Activated naive CD8-positive, alpha-beta T cell treated with anti-CD3 and anti-CD28 coated beads, Interleukin-2, amount 10 ng/mL, durations not matched to agents 7 days and 5 days (primary cell): ENCODE measurements around the gene BARHL1. TPM values are rescaled to one million over a fixed set of nuclear protein-coding genes. Genes with fewer than 3 reads are reported as not detected.

Source experiments
- ATAC-seq: fragments of 150-1000 bp; cut with Tn5 transposase; one replicate; pipeline ENCODE4 v1.10.0; 2021; ENCODE audit warnings: low read depth, moderate library complexity
- POLR2A ChIA-PET: fragments of 350-600 bp; sonication (Branson Sonifier 250); formaldehyde crosslinking; loops from one replicate; lab custom pipeline; 2021; ENCODE audit warnings: antibody characterized with exemption; lab: Charles Lee
- DNase-seq: peaks from one replicate; pipeline ENCODE4 v3.0.0; 2021
- H3K27ac Mint-ChIP-seq: one replicate; pipeline ENCODE4 v1.8.0; 2022; ENCODE audit warnings: mild to moderate bottlenecking, mixed read lengths
- H3K27me3 Mint-ChIP-seq: one replicate; pipeline ENCODE4 v1.8.0; 2022; ENCODE audit warnings: mild to moderate bottlenecking, moderate library complexity, mixed read lengths
- H3K36me3 Mint-ChIP-seq: one replicate; pipeline ENCODE4 v1.8.0; 2021; ENCODE audit warnings: mild to moderate bottlenecking, mixed read lengths
- H3K4me1 Mint-ChIP-seq: one replicate; pipeline ENCODE4 v1.8.0; 2021; ENCODE audit warnings: mixed read lengths
- H3K4me3 Mint-ChIP-seq: one replicate; pipeline ENCODE4 v1.8.0; 2022; ENCODE audit warnings: mild to moderate bottlenecking, moderate library complexity, mixed read lengths
- H3K9me3 Mint-ChIP-seq: one replicate; pipeline ENCODE4 v1.8.0; 2021; ENCODE audit warnings: mixed read lengths
- total RNA-seq, 2 experiments: library from RNA; stranded (reverse); gene quantifications; one replicate each; pipeline ENCODE4 v1.2.3, GENCODE V29; 2021

BARHL1 gene
- total RNA-seq, 2 experiments from 2014 or later: not detected

- DNase-seq (no peak), ATAC-seq (no peak)
- no peaks in the 10 kb centered on the region for H3K36me3 Mint-ChIP-seq
- H3K9me3 Mint-ChIP-seq: no peaks in the 10 kb centered on the region
- H3K4me1 Mint-ChIP-seq: peaks cover 5% of the 10 kb centered on the region
- POLR2A ChIA-PET: no interaction called here
- peaks cover 27% of the 10 kb centered on the region for H3K27me3 Mint-ChIP-seq
- no peak overlapping the region for H3K27ac Mint-ChIP-seq
- H3K4me3 Mint-ChIP-seq: no peak overlapping the region
Observed at GRCh38 chr9:132547436-132547835, 35.0 kb upstream of the BARHL1 start.

GRCh38 chr9:132547976-132548730 is 34.3 kb upstream of the BARHL1 start:
- peaks cover 5% of the 10 kb centered on the region for H3K4me1 Mint-ChIP-seq
- peaks cover 27% of the 10 kb centered on the region for H3K27me3 Mint-ChIP-seq
- H3K9me3 Mint-ChIP-seq: no peaks in the 10 kb centered on the region
- no peak for DNase-seq
- H3K4me3 Mint-ChIP-seq: no peak overlapping the region
- H3K36me3 Mint-ChIP-seq: no peaks in the 10 kb centered on the region
- no peak for ATAC-seq
- no peak overlapping the region for H3K27ac Mint-ChIP-seq
- POLR2A ChIA-PET: interaction anchor here (0.6 kb wide), 1 partner anchor 142 kb away, joined by 3 read pairs; no protein-coding TSS in a partner anchor

- Mint-ChIP-seq H3K4me3 (no peak overlapping the region), H3K9me3 (no peaks in the 10 kb centered on the region), H3K4me1 (peaks cover 5% of the 10 kb centered on the region), H3K36me3 (no peaks in the 10 kb centered on the region), H3K27me3 (peaks cover 27% of the 10 kb centered on the region), H3K27ac (no peak overlapping the region)
- ATAC-seq (no peak), DNase-seq (no peak)
- POLR2A ChIA-PET: interaction anchor here (0.6 kb wide), 1 partner anchor 143 kb away, joined by 3 read pairs; no protein-coding TSS in a partner anchor
Observed at GRCh38 chr9:132548751-132549640, 33.4 kb upstream of the BARHL1 start.

- H3K4me1 Mint-ChIP-seq: no peaks in the 10 kb centered on the region
- no peak for DNase-seq
- no peaks in the 10 kb centered on the region for H3K36me3 Mint-ChIP-seq
- POLR2A ChIA-PET: no interaction called here
- no peak for ATAC-seq
- no peaks in the 10 kb centered on the region for H3K9me3 Mint-ChIP-seq
- H3K27ac Mint-ChIP-seq: no peak overlapping the region
- peaks cover 13% of the 10 kb centered on the region for H3K27me3 Mint-ChIP-seq
- no peak overlapping the region for H3K4me3 Mint-ChIP-seq
Observed at GRCh38 chr9:132551556-132551955, 30.9 kb upstream of the BARHL1 start.

- no peak for ATAC-seq
- H3K36me3 Mint-ChIP-seq: no peaks in the 10 kb centered on the region
- no peak overlapping the region for H3K4me3 Mint-ChIP-seq
- no peak overlapping the region for H3K27ac Mint-ChIP-seq
- H3K9me3 Mint-ChIP-seq: no peaks in the 10 kb centered on the region
- H3K27me3 Mint-ChIP-seq: peaks cover 10% of the 10 kb centered on the region
- POLR2A ChIA-PET: no interaction called here
- DNase-seq: no peak
- no peaks in the 10 kb centered on the region for H3K4me1 Mint-ChIP-seq
Observed at GRCh38 chr9:132552041-132552440, 30.4 kb upstream of the BARHL1 start.

GRCh38 chr9:132554755-132555154 is 27.7 kb upstream of the BARHL1 start:
- peaks cover 3% of the 10 kb centered on the region for H3K9me3 Mint-ChIP-seq
- H3K4me3 Mint-ChIP-seq: no peak overlapping the region
- DNase-seq (no peak), ATAC-seq (no peak)
- H3K27ac Mint-ChIP-seq: no peak overlapping the region
- POLR2A ChIA-PET: no interaction called here
- H3K4me1 Mint-ChIP-seq: no peaks in the 10 kb centered on the region
- peaks cover 3% of the 10 kb centered on the region for H3K27me3 Mint-ChIP-seq
- no peaks in the 10 kb centered on the region for H3K36me3 Mint-ChIP-seq

GRCh38 chr9:132555528-132555927 is 26.9 kb upstream of the BARHL1 start:
- no peak for DNase-seq
- Mint-ChIP-seq H3K36me3 (no peaks in the 10 kb centered on the region), H3K4me1 (peaks cover under 1% of the 10 kb centered on the region), H3K27me3 (peaks cover 5% of the 10 kb centered on the region), H3K9me3 (peaks cover 3% of the 10 kb centered on the region), H3K4me3 (no peak overlapping the region), H3K27ac (no peak overlapping the region)
- POLR2A ChIA-PET: no interaction called here
- ATAC-seq: no peak

- H3K27ac Mint-ChIP-seq: no peak overlapping the region
- peaks cover 9% of the 10 kb centered on the region for H3K27me3 Mint-ChIP-seq
- no peaks in the 10 kb centered on the region for H3K36me3 Mint-ChIP-seq
- peaks cover 3% of the 10 kb centered on the region for H3K9me3 Mint-ChIP-seq
- H3K4me3 Mint-ChIP-seq: no peak overlapping the region
- DNase-seq (no peak), ATAC-seq (no peak)
- POLR2A ChIA-PET: no interaction called here
- peaks cover 3% of the 10 kb centered on the region for H3K4me1 Mint-ChIP-seq
Observed at GRCh38 chr9:132556235-132556634, 26.2 kb upstream of the BARHL1 start.

- Mint-ChIP-seq H3K36me3 (no peaks in the 10 kb centered on the region), H3K9me3 (peaks cover 3% of the 10 kb centered on the region), H3K4me3 (no peak overlapping the region), H3K4me1 (peaks cover 3% of the 10 kb centered on the region), H3K27ac (no peak overlapping the region), H3K27me3 (peaks cover 10% of the 10 kb centered on the region)
- POLR2A ChIA-PET: no interaction called here
- ATAC-seq (no peak), DNase-seq (no peak)
Observed at GRCh38 chr9:132556714-132557113, 25.7 kb upstream of the BARHL1 start.

- DNase-seq: no peak
- Mint-ChIP-seq H3K9me3 (peaks cover 3% of the 10 kb centered on the region), H3K27ac (no peak overlapping the region), H3K27me3 (peaks cover 11% of the 10 kb centered on the region), H3K4me1 (peaks cover 3% of the 10 kb centered on the region), H3K36me3 (no peaks in the 10 kb centered on the region), H3K4me3 (no peak overlapping the region)
- no peak for ATAC-seq
- POLR2A ChIA-PET: no interaction called here
Observed at GRCh38 chr9:132557159-132557558, 25.2 kb upstream of the BARHL1 start.

- H3K9me3 Mint-ChIP-seq: peaks cover 3% of the 10 kb centered on the region
- H3K27me3 Mint-ChIP-seq: peaks cover 29% of the 10 kb centered on the region
- POLR2A ChIA-PET: no interaction called here
- H3K36me3 Mint-ChIP-seq: no peaks in the 10 kb centered on the region
- no peak overlapping the region for H3K4me3 Mint-ChIP-seq
- DNase-seq: no peak
- no peak for ATAC-seq
- H3K27ac Mint-ChIP-seq: no peak overlapping the region
- H3K4me1 Mint-ChIP-seq: peaks cover 3% of the 10 kb centered on the region
Observed at GRCh38 chr9:132559711-132560110, 22.7 kb upstream of the BARHL1 start.

GRCh38 chr9:132560616-132561202 is 21.7 kb upstream of the BARHL1 start:
- H3K9me3 Mint-ChIP-seq: peaks cover 3% of the 10 kb centered on the region
- peaks cover 3% of the 10 kb centered on the region for H3K4me1 Mint-ChIP-seq
- H3K36me3 Mint-ChIP-seq: no peaks in the 10 kb centered on the region
- H3K27me3 Mint-ChIP-seq: peaks cover 29% of the 10 kb centered on the region
- DNase-seq: no peak
- POLR2A ChIA-PET: no interaction called here
- H3K27ac Mint-ChIP-seq: no peak overlapping the region
- no peak for ATAC-seq
- no peak overlapping the region for H3K4me3 Mint-ChIP-seq

- no peak for ATAC-seq
- H3K36me3 Mint-ChIP-seq: no peaks in the 10 kb centered on the region
- H3K27ac Mint-ChIP-seq: no peak overlapping the region
- no peak for DNase-seq
- POLR2A ChIA-PET: no interaction called here
- peaks cover 3% of the 10 kb centered on the region for H3K4me1 Mint-ChIP-seq
- H3K27me3 Mint-ChIP-seq: peaks cover 33% of the 10 kb centered on the region
- peaks cover 3% of the 10 kb centered on the region for H3K9me3 Mint-ChIP-seq
- no peak overlapping the region for H3K4me3 Mint-ChIP-seq
Observed at GRCh38 chr9:132562306-132562573, 20.2 kb upstream of the BARHL1 start.
